ENCODE measurements around the gene RBM33. TPM values are rescaled to one million over a fixed set of nuclear protein-coding genes. Genes with fewer than 3 reads are reported as not detected.

Gene RBM33
- total and polyA plus RNA-seq, 10 donors: 9.7 to 109 (median 90.0) TPM

- intact Hi-C loops (cut with DNase I; ENCODE audit: low total_unique reads): no loop called here
- Histone ChIP-seq H3K36me3 (no peaks in the 10 kb centered on the region), H3K27ac (no peak overlapping the region), H3K9me3 (peaks cover 4 to 65% (median 37%) of the 10 kb centered on the region in 8 donors), H3K4me3 (no peak overlapping the region), H3K4me1 (no peaks in the 10 kb centered on the region), H3K27me3 (replicated peaks in 1 of 7) (no peaks in the 10 kb centered on the region)
- TF ChIP-seq POLR2A (IDR thresholded peaks at IDR 0.05): no peak
- TF ChIP-seq POLR2AphosphoS5 (IDR thresholded peaks at IDR 0.05): no peak
- TF ChIP-seq CTCF (IDR thresholded peaks at IDR 0.05 in 8 of 11, conservative IDR thresholded peaks at IDR 0.05 in 3 of 11): no peak
- no peak for DNase-seq
- WGBS, 5 donors: 86 to 90% (median 87%) methylated on average over 3 of the region's 3 CpGs
These were observed 13.3 kb upstream of the RBM33 start for GRCh38 chr7:155631155-155631554.

GRCh38 chr7:155635817-155636216, 8.6 kb upstream of the RBM33 start:
- intact Hi-C loops (cut with DNase I; ENCODE audit: low total_unique reads): no loop called here
- H3K27ac ChIP-seq: no peak overlapping the region
- 73 to 97% (median 92%) methylated on average over 3 of the region's 3 CpGs for WGBS, 5 donors
- no peaks in the 10 kb centered on the region for H3K27me3 ChIP-seq (replicated peaks in 1 of 7)
- peaks cover 0 to 67% (median 30%) of the 10 kb centered on the region in 8 donors for H3K9me3 ChIP-seq
- TF ChIP-seq CTCF (IDR thresholded peaks at IDR 0.05 in 8 of 11, conservative IDR thresholded peaks at IDR 0.05 in 3 of 11): no peak
- no peak for DNase-seq
- H3K4me3 ChIP-seq: no peak overlapping the region
- peaks cover 0 to 6% (median under 1%) of the 10 kb centered on the region in 6 donors for H3K36me3 ChIP-seq
- no peaks in the 10 kb centered on the region for H3K4me1 ChIP-seq

- Histone ChIP-seq H3K36me3 (peaks cover 0 to 19% (median 11%) of the 10 kb centered on the region in 6 donors), H3K27ac (no peak overlapping the region), H3K4me1 (no peaks in the 10 kb centered on the region), H3K27me3 (replicated peaks in 1 of 7) (no peaks in the 10 kb centered on the region), H3K4me3 (no peak overlapping the region), H3K9me3 (peaks cover 0 to 55% (median 19%) of the 10 kb centered on the region in 8 donors)
- no peak for TF ChIP-seq CTCF (IDR thresholded peaks at IDR 0.05 in 8 of 11, conservative IDR thresholded peaks at IDR 0.05 in 3 of 11)
- TF ChIP-seq POLR2A (IDR thresholded peaks at IDR 0.05): no peak
- TF ChIP-seq POLR2AphosphoS5 (IDR thresholded peaks at IDR 0.05): no peak
- 72 to 86% (median 77%) methylated on average over 4 of the region's 4 CpGs for WGBS, 5 donors
- intact Hi-C loops (cut with DNase I; ENCODE audit: low total_unique reads): no loop called here
- no peak for DNase-seq
These were observed 7.3 kb upstream of the RBM33 start for GRCh38 chr7:155637155-155637554.

- WGBS, 5 donors: 70 to 85% (median 81%) methylated on average over 6 of the region's 6 CpGs
- intact Hi-C loops (cut with DNase I; ENCODE audit: low total_unique reads): no loop called here
- TF ChIP-seq CTCF (IDR thresholded peaks at IDR 0.05 in 8 of 11, conservative IDR thresholded peaks at IDR 0.05 in 3 of 11) (no peak), POLR2A (IDR thresholded peaks at IDR 0.05) (no peak), POLR2AphosphoS5 (IDR thresholded peaks at IDR 0.05) (no peak)
These were observed 6.1 kb upstream of the RBM33 start for GRCh38 chr7:155638366-155638765.

More at GRCh38 chr7:155638366-155638765, 6.1 kb upstream of the RBM33 start:
- no peak overlapping the region for H3K4me3 ChIP-seq
- no peak overlapping the region for H3K27ac ChIP-seq
- H3K36me3 ChIP-seq: peaks cover 0 to 23% (median 11%) of the 10 kb centered on the region in 6 donors
- H3K27me3 ChIP-seq (replicated peaks in 1 of 7): no peaks in the 10 kb centered on the region
- peaks cover 0 to 44% (median 17%) of the 10 kb centered on the region in 8 donors for H3K9me3 ChIP-seq
- H3K4me1 ChIP-seq: peaks cover 1 to 9% (median 5%) of the 10 kb centered on the region in 6 donors
- DNase-seq: no peak
